MM.1S (cell line): ENCODE measurements around the gene KRT74.

Source experiments
- EZH2 ChIP-seq: fragments of 300-600 bp; sonication (generic); optimal IDR thresholded peaks from 2 replicates; pipeline ENCODE3; 2017; ENCODE audit warnings: low read depth, mild to moderate bottlenecking, antibody characterized with exemption, low read length, mixed read lengths
- TF ChIP-seq, protein P1 (sequence below): fragments of 300-600 bp; sonication (generic); IDR thresholded peaks from 2 replicates; pipeline ENCODE4 v1.5.1; 2016; ENCODE audit warnings: antibody characterized with exemption, low read length, mixed read lengths

DNA sequence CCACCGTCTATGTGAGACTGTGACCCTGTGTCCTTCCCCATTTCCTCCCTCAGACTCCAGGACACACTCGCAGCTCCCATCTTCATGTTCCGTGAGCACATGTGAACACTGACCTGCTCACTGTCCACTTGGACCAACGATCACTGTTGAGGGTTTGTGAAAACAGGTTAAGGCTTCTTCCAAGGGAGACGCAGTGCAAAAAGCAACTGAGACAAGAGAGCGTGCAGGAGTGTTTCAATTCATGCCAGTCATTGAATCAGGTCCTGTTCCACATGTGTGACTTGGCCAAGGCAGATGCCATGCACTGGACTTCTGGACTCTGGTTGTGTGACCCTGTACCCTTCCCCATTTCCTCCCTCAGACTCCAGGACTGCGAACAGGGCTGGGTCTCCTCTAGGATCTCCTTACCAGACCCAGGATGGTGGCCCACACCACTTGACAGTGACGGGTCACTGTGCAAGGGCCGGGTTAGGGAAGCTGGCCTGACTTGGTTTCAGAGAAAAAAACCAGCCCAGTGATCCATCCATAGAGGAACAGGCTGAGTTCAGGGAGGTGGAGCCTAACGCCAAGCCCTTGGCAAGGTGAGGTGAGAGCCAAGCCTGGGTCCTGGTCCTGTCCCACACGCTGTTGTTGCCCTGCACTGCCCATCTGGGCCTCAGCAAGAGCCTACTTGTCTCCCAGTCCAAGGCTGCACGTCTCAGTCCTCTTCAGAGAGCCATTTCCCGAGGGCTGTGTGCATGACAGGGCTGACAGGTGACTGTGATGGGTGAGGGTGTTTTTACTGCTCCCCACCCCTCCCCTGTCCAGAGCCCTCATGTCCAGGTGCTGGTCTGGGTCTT, 47.8 kb downstream of the KRT74 start:
- TF ChIP-seq, protein P1, sequence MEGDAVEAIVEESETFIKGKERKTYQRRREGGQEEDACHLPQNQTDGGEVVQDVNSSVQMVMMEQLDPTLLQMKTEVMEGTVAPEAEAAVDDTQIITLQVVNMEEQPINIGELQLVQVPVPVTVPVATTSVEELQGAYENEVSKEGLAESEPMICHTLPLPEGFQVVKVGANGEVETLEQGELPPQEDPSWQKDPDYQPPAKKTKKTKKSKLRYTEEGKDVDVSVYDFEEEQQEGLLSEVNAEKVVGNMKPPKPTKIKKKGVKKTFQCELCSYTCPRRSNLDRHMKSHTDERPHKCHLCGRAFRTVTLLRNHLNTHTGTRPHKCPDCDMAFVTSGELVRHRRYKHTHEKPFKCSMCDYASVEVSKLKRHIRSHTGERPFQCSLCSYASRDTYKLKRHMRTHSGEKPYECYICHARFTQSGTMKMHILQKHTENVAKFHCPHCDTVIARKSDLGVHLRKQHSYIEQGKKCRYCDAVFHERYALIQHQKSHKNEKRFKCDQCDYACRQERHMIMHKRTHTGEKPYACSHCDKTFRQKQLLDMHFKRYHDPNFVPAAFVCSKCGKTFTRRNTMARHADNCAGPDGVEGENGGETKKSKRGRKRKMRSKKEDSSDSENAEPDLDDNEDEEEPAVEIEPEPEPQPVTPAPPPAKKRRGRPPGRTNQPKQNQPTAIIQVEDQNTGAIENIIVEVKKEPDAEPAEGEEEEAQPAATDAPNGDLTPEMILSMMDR: no peak
- no peak for TF ChIP-seq EZH2
